Liver (tissue), 9 donors: ENCODE results near the gene RASGRP2. TPM values are rescaled to one million over a fixed set of nuclear protein-coding genes. Genes with fewer than 3 reads are reported as not detected.

Source experiments
- DNase-seq: peaks from one replicate; pipeline ENCODE4 v3.0.0-alpha.2; 2017; ENCODE audit warnings: low spot score
- H3K27ac ChIP-seq, 2 donors: one replicate each; pipeline ENCODE4 v1.7.0; 2013; ENCODE audit warnings: inconsistent platforms in 2 of 2, low read length in 2 of 2, control low read depth in 1 of 2, low read depth in 1 of 2, mild to moderate bottlenecking in 1 of 2
- H3K27me3 ChIP-seq, 4 donors: one replicate each; pipeline versions ENCODE4 v1.6.1 to v1.7.0; 2013; ENCODE audit warnings: low read length in 3 of 4, inconsistent platforms in 1 of 4, mild to moderate bottlenecking in 1 of 4, moderate library complexity in 1 of 4; ENCODE audit not compliant: control insufficient read depth in 4 of 4, insufficient read depth in 4 of 4
- H3K36me3 ChIP-seq, 4 donors: one replicate each; pipeline versions ENCODE4 v1.6.1 to v1.7.0; 2013; ENCODE audit warnings: low read length in 3 of 4, mild to moderate bottlenecking in 3 of 4, low read depth in 1 of 4, moderate library complexity in 1 of 4; ENCODE audit not compliant: control insufficient read depth in 4 of 4, insufficient read depth in 3 of 4
- H3K4me1 ChIP-seq, 4 donors: one replicate each; pipeline versions ENCODE4 v1.6.1 to v1.7.0; 2013; ENCODE audit warnings: low read length in 3 of 4, mild to moderate bottlenecking in 3 of 4, moderate library complexity in 1 of 4; ENCODE audit not compliant: control insufficient read depth in 4 of 4, insufficient read depth in 4 of 4
- H3K4me3 ChIP-seq, 3 donors: one replicate each; pipeline versions ENCODE4 v1.6.1 to v1.7.0; 2013; ENCODE audit warnings: low read length in 3 of 3, control low read depth in 1 of 3, low read depth in 1 of 3, mild to moderate bottlenecking in 1 of 3
- H3K9ac ChIP-seq, 2 donors: one replicate each; pipeline ENCODE4 v1.7.0; 2013; ENCODE audit warnings: low read length in 2 of 2, mild to moderate bottlenecking in 2 of 2, moderate library complexity in 2 of 2, control low read depth in 1 of 2, low read depth in 1 of 2
- H3K9me3 ChIP-seq, 4 donors: one replicate each; pipeline versions ENCODE4 v1.6.1 to v1.7.0; 2013; ENCODE audit warnings: low read length in 3 of 4; ENCODE audit not compliant: control insufficient read depth in 4 of 4
- ATF3 ChIP-seq: IDR thresholded peaks from 2 replicates; pipeline ENCODE4 v1.6.1; 2016; ENCODE audit warnings: antibody characterized with exemption
- CTCF ChIP-seq: fragments of 150-350 bp; IDR thresholded peaks from 2 replicates; pipeline ENCODE4 v1.5.1; 2017; ENCODE audit warnings: improper control_type of control experiment, low read depth, low read length; ENCODE audit not compliant: missing input control
- EGR1 ChIP-seq, 2 donors: IDR thresholded peaks; 2 replicates each; pipeline ENCODE4 v1.6.1; 2016 to 2018; ENCODE audit warnings: antibody characterized with exemption in 2 of 2, low read depth in 2 of 2
- FOXA1 ChIP-seq: IDR thresholded peaks from 2 replicates; pipeline ENCODE4 v1.6.1; 2016; ENCODE audit warnings: antibody characterized with exemption
- FOXA2 ChIP-seq: IDR thresholded peaks from 2 replicates; pipeline ENCODE4 v1.6.1; 2016; ENCODE audit warnings: antibody characterized with exemption
- GABPA ChIP-seq, 2 donors: IDR thresholded peaks in 1 of 2; conservative IDR thresholded peaks in 1 of 2; 2 replicates each; pipeline ENCODE4 v1.6.1; 2016; ENCODE audit warnings: antibody characterized with exemption in 2 of 2, mild to moderate bottlenecking in 1 of 2, moderate library complexity in 1 of 2
- HNF4A ChIP-seq, 2 donors: conservative IDR thresholded peaks; 2 replicates each; pipeline ENCODE4 v1.6.1; 2016; ENCODE audit warnings: antibody characterized with exemption in 2 of 2, mild to moderate bottlenecking in 2 of 2
- JUND ChIP-seq, 2 donors: IDR thresholded peaks; 2 replicates each; pipeline ENCODE4 v1.6.1; 2016; ENCODE audit warnings: antibody characterized with exemption in 2 of 2
- NR2F2 ChIP-seq: IDR thresholded peaks from 2 replicates; pipeline ENCODE4 v1.6.1; 2016; ENCODE audit warnings: antibody characterized with exemption
- RAD21 ChIP-seq, 2 donors: IDR thresholded peaks; 2 replicates each; pipeline ENCODE4 v1.6.1; 2016; ENCODE audit warnings: antibody characterized with exemption in 2 of 2, mild to moderate bottlenecking in 2 of 2
- REST ChIP-seq: IDR thresholded peaks from 2 replicates; pipeline ENCODE4 v1.6.1; 2016; ENCODE audit warnings: antibody characterized with exemption, mild to moderate bottlenecking
- SP1 ChIP-seq: IDR thresholded peaks from 2 replicates; pipeline ENCODE4 v1.6.1; 2018; ENCODE audit warnings: antibody characterized with exemption, mild to moderate bottlenecking
- TAF1 ChIP-seq: conservative IDR thresholded peaks from 2 replicates; pipeline ENCODE4 v1.6.1; 2016; ENCODE audit warnings: antibody characterized with exemption, mild to moderate bottlenecking
- ZBTB33 ChIP-seq: IDR thresholded peaks from 2 replicates; pipeline ENCODE4 v1.6.1; 2016; ENCODE audit warnings: antibody characterized with exemption
- WGBS: extraction: QIAGEN DNeasy Blood & Tissue Kit; methylation state at CpG from one replicate; pipeline ENCODE4 v1.1.7; 2013; 5-methylcytosine and 5-hydroxymethylcytosine counted together
- polyA plus RNA-seq, 2 donors: library from polyadenylated mRNA; stranded (reverse) in 1 of 2; unstranded in 1 of 2; fragments of 200-250 nt in 1 of 2; fragments of >200 nt in 1 of 2; fragmentation: Nextera tagmentation in 1 of 2; extraction: Ambion mirVana in 1 of 2; gene quantifications; one replicate each; pipeline versions ENCODE4 v1.2.1 to v1.2.3, GENCODE V29; 2013 to 2015
- total RNA-seq, 2 donors: library from RNA; depleted of rRNA; stranded (reverse); fragments of >200 nt; gene quantifications; one replicate each; pipeline ENCODE4 v1.2.3, GENCODE V29; 2014
- donor health status: healthy.
- donor health status: healthy.
- donor health status: healthy.
- donor health status: healthy.
- donor health status: healthy.

RASGRP2 gene
- total and polyA plus RNA-seq, 4 donors, result 2.7 to 14.9 (median 8.7) TPM

GRCh38 chr11:64721359-64721699, 22.6 kb downstream of the RASGRP2 start:
- no peaks in the 10 kb centered on the region for H3K36me3 ChIP-seq
- 70% methylated on average over 3 of the region's 3 CpGs for WGBS
- H3K4me3 ChIP-seq, result no peak overlapping the region
- H3K4me1 ChIP-seq, result peaks cover 14 to 33% (median 31%) of the 10 kb centered on the region in 4 donors
- DNase-seq, result no peak
- no peak overlapping the region for H3K27ac ChIP-seq
- TF ChIP-seq ATF3, result no peak
- TF ChIP-seq GABPA (IDR thresholded peaks at IDR 0.05 in 1 of 2, conservative IDR thresholded peaks at IDR 0.05 in 1 of 2), result no peak
- TF ChIP-seq HNF4A (conservative IDR thresholded peaks at IDR 0.05), result no peak
- TF ChIP-seq JUND (IDR thresholded peaks at IDR 0.05), result no peak
- TF ChIP-seq TAF1, result no peak
- TF ChIP-seq FOXA2, result no peak
- no peak for TF ChIP-seq FOXA1
- TF ChIP-seq CTCF, result no peak
- TF ChIP-seq RAD21 (IDR thresholded peaks at IDR 0.05), result no peak
- peaks cover 0 to 7% (median 4%) of the 10 kb centered on the region in 4 donors for H3K27me3 ChIP-seq
- no peak overlapping the region for H3K9ac ChIP-seq
- H3K9me3 ChIP-seq, result no peaks in the 10 kb centered on the region

- Histone ChIP-seq H3K4me3 (no peak overlapping the region), H3K36me3 (no peaks in the 10 kb centered on the region), H3K4me1 (peaks cover 13 to 28% (median 25%) of the 10 kb centered on the region in 4 donors), H3K27ac (no peak overlapping the region), H3K9ac (no peak overlapping the region), H3K27me3 (peaks cover 0 to 7% (median 4%) of the 10 kb centered on the region in 4 donors), H3K9me3 (no peaks in the 10 kb centered on the region)
- TF ChIP-seq FOXA1, result no peak
- TF ChIP-seq SP1, result no peak
- no peak for TF ChIP-seq REST
- TF ChIP-seq ZBTB33, result no peak
- TF ChIP-seq NR2F2, result no peak
- TF ChIP-seq EGR1 (IDR thresholded peaks at IDR 0.05; ENCODE audit: low read depth in 2 of 2), result no peak
- TF ChIP-seq RAD21 (IDR thresholded peaks at IDR 0.05), result no peak
- WGBS, result 74% methylated on average over 12 of the region's 12 CpGs
- DNase-seq, result no peak
These were observed 23.1 kb downstream of the RASGRP2 start for GRCh38 chr11:64720640-64721358.
